ENCODE data around the gene PGD. TPM values are rescaled to one million over a fixed set of nuclear protein-coding genes. Genes with fewer than 3 reads are reported as not detected.
"Not testable (repeated sequence)": the region's sequence is repeated elsewhere in the genome, so short reads cannot be mapped to it uniquely, and the experiment has no call there.

Gene PGD
- total RNA-seq, 4 donors from 2014 or later = 13.8 to 79.7 (median 37.5) TPM

- DNase-seq = no peak
- no peak for TF ChIP-seq POLR2A (IDR thresholded peaks at IDR 0.05)
- no peak for TF ChIP-seq CTCF (IDR thresholded peaks at IDR 0.05)
- Histone ChIP-seq H3K36me3 (no peaks in the 10 kb centered on the region), H3K9me3 (no peaks in the 10 kb centered on the region), H3K4me3 (no peak overlapping the region), H3K27me3 (no peaks in the 10 kb centered on the region), H3K4me1 (no peaks in the 10 kb centered on the region), H3K27ac (no peak overlapping the region)
- intact Hi-C loops (cut with DNase I; ENCODE audit: low total_unique reads) = no loop called here
These were observed 57.2 kb downstream of the PGD start for GRCh38 chr1:10456048-10456447.

GRCh38 chr1:10456661-10457060 is 57.8 kb downstream of the PGD start:
- H3K4me1 ChIP-seq = no peaks in the 10 kb centered on the region
- intact Hi-C loops (cut with DNase I; ENCODE audit: low total_unique reads) = no loop called here
- H3K9me3 ChIP-seq = no peaks in the 10 kb centered on the region
- TF ChIP-seq POLR2A (IDR thresholded peaks at IDR 0.05) = no peak
- no peak for TF ChIP-seq CTCF (IDR thresholded peaks at IDR 0.05)
- no peak overlapping the region for H3K4me3 ChIP-seq
- no peak overlapping the region for H3K27ac ChIP-seq
- no peak for DNase-seq
- H3K27me3 ChIP-seq = no peaks in the 10 kb centered on the region
- no peaks in the 10 kb centered on the region for H3K36me3 ChIP-seq

GRCh38 chr1:10457462-10457861 is 58.6 kb downstream of the PGD start:
- intact Hi-C loops (cut with DNase I; ENCODE audit: low total_unique reads) = not testable (repeated sequence)

GRCh38 chr1:10457875-10458274 is 59.0 kb downstream of the PGD start:
- no peaks in the 10 kb centered on the region for H3K36me3 ChIP-seq
- TF ChIP-seq POLR2A (IDR thresholded peaks at IDR 0.05) (no peak), CTCF (IDR thresholded peaks at IDR 0.05) (no peak)
- no peaks in the 10 kb centered on the region for H3K9me3 ChIP-seq
- intact Hi-C loops (cut with DNase I; ENCODE audit: low total_unique reads) = no loop called here
- DNase-seq = no peak
- H3K27me3 ChIP-seq = no peaks in the 10 kb centered on the region
- H3K4me3 ChIP-seq = no peak overlapping the region
- H3K4me1 ChIP-seq = no peaks in the 10 kb centered on the region
- peak overlapping the region; percentile 7 to 50 for H3K27ac ChIP-seq

More at GRCh38 chr1:10457462-10457861, 58.6 kb downstream of the PGD start:
- not testable (repeated sequence) for H3K4me3 ChIP-seq, H3K36me3 ChIP-seq, DNase-seq, H3K27me3 ChIP-seq, H3K9me3 ChIP-seq, H3K4me1 ChIP-seq
- H3K27ac ChIP-seq = peak overlapping the region; percentile 7 to 50

GRCh38 chr1:10459184-10459583 is 60.3 kb downstream of the PGD start:
- Histone ChIP-seq H3K27ac (no peak overlapping the region), H3K36me3 (no peaks in the 10 kb centered on the region), H3K9me3 (no peaks in the 10 kb centered on the region), H3K27me3 (no peaks in the 10 kb centered on the region), H3K4me1 (no peaks in the 10 kb centered on the region), H3K4me3 (no peak overlapping the region)
- intact Hi-C loops (cut with DNase I; ENCODE audit: low total_unique reads) = no loop called here
- no peak for DNase-seq
- no peak for TF ChIP-seq CTCF (IDR thresholded peaks at IDR 0.05)
- no peak for TF ChIP-seq POLR2A (IDR thresholded peaks at IDR 0.05)

- Histone ChIP-seq H3K4me3 (no peak overlapping the region), H3K9me3 (no peaks in the 10 kb centered on the region), H3K36me3 (no peaks in the 10 kb centered on the region), H3K27me3 (no peaks in the 10 kb centered on the region), H3K27ac (no peak overlapping the region), H3K4me1 (no peaks in the 10 kb centered on the region)
- no peak for DNase-seq
- TF ChIP-seq CTCF (IDR thresholded peaks at IDR 0.05) (no peak), POLR2A (IDR thresholded peaks at IDR 0.05) (no peak)
- intact Hi-C loops (cut with DNase I; ENCODE audit: low total_unique reads) = no loop called here
These were observed 68.2 kb downstream of the PGD start for GRCh38 chr1:10467078-10467477.

Data from uterus (tissue), 4 donors.